ENCODE data around the gene TMEFF2.

DNA sequence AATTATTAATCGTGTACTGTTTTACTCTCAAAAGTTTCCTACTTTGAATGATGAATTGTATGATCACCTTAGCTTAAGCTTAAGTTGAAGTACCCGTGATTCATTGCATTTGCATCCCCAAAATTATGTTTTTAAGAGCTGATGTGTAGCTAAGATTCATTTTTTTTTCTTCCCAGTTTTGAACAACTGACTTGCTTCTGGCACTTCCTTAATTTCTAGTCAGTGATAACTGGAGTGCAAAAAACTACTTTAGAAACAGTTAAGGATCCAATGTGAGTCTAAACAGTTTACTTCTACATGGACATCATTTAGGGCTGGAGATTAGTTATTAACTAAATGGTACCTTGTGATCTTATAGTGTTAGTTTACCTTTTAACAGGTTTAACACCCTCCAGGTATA is 223.9 kb downstream of the TMEFF2 start:
- no peak for TF ChIP-seq CTCF (IDR thresholded peaks at IDR 0.05; ENCODE audit: insufficient read depth, low read depth, low read length)
- no peak for TF ChIP-seq EZH2 (IDR thresholded peaks at IDR 0.05; ENCODE audit: insufficient read depth, low read length)
